Measurements from ENCODE around the gene SULT1B1.
A peak's percentile ranks its signal among the peaks of the same experiment; 100 is the strongest.

SULT1B1 gene

DNA sequence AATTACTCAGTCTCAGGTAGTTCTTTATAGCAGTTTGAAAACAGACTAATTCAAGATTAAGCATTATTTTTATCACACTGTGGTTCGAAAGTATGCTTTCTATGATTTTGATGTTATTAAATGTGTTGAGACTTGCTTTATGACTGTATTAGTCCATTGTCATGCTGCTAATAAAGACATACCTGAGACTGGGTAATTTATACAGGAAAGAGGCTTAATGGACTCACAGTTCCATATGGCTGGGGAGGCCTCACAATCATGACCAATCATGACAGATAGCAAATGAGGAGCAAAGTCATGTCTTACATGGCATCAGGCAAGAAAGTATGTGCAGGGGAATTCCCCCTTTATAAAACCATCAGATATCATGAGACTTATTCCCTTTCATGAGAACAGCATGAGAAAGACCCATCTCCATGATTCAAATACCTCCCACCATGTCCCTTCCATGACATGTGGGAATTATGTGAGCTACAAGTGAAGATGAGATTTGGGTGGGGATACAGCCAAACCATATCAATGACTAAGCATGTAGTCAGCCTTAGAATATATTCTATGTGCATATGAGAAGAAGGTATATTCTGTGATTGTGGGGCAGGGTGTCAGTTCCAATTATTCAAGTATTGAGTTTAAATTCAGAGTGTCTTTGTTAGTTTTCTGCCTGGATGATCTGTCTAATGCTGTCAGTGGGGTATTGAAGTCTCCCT, 62.7 kb downstream of the SULT1B1 start:
- DNase-seq (ENCODE audit: low spot score): no peak

DNA sequence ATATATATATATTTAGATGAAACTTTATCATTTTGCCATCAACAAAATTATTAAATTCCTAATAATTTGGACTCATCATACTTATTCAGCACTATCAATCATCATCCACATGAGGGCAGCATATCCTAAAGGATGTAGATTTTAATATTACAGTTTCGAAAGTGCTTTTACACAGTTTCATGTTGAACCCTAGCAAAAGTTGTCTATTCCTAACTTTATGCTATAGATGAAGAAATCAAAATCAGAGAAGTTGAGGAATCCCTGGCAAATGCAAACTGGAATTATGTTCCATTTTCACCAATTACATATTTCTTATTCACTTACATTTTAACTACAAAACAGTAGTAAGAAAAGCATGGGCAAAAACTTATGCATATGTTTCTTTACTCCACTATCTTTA, 70.8 kb downstream of the SULT1B1 start:
- DNase-seq (ENCODE audit: low spot score): peak; percentile 51

DNA sequence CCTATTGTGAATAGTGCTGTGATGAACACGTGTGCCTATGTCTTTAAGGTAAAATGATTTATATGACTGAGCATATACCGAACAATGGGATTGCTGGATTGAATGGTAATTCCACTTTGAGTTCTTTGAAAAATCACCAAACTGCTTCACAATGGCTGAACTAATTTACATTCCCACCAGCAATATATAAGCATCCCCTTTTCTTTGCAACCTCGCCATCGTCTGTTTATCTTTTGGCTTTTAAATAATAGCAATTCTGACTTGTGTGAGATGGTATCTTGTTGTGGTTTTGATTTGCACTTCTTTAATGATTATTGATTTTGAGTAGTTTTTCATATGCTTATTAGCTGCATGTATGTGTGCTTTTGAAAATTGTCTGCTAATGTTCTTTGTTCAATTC, 75.6 kb downstream of the SULT1B1 start:
- DNase-seq (ENCODE audit: low spot score): no peak
